Mammary epithelial cell (primary cell): ENCODE results near the gene CD177.

Source experiments
- CTCF ChIP-seq, 2 donors: IDR thresholded peaks in 1 of 2; conservative IDR thresholded peaks in 1 of 2; 2 replicates each; pipeline ENCODE4 v1.5.1; 2011 to 2012; ENCODE audit warnings: inconsistent platforms in 2 of 2, low read length in 2 of 2, mild to moderate bottlenecking in 2 of 2, control low read depth in 1 of 2, low read depth in 1 of 2; ENCODE audit not compliant: insufficient read depth in 1 of 2; ENCODE audit errors: extremely low read depth in 1 of 2
- EZH2 ChIP-seq: IDR thresholded peaks from 2 replicates; pipeline ENCODE4 v1.6.1; 2012; ENCODE audit warnings: low read length, inconsistent platforms, borderline replicate concordance

- no peak for TF ChIP-seq CTCF (conservative IDR thresholded peaks at IDR 0.05 in 1 of 2, IDR thresholded peaks at IDR 0.05 in 1 of 2; ENCODE audit: extremely low read depth in 1 of 2, insufficient read depth in 1 of 2, low read depth in 1 of 2, low read length in 2 of 2)
- TF ChIP-seq EZH2: no peak
Observed at GRCh38 chr19:43395561-43395960, 42.1 kb downstream of the CD177 start.
